NCI-H2029 (cell line): Measurements from ENCODE around the gene CDON.
A peak's percentile ranks its signal among the peaks of the same experiment; 100 is the strongest.
"Not testable (repeated sequence)": the region's sequence is repeated elsewhere in the genome, so short reads cannot be mapped to it uniquely, and the experiment has no call there.

Experiments
- DNase-seq: peaks from one replicate; lab custom pipeline; 2025; lab: John Stamatoyannopoulos, UW

The CDON gene

DNA sequence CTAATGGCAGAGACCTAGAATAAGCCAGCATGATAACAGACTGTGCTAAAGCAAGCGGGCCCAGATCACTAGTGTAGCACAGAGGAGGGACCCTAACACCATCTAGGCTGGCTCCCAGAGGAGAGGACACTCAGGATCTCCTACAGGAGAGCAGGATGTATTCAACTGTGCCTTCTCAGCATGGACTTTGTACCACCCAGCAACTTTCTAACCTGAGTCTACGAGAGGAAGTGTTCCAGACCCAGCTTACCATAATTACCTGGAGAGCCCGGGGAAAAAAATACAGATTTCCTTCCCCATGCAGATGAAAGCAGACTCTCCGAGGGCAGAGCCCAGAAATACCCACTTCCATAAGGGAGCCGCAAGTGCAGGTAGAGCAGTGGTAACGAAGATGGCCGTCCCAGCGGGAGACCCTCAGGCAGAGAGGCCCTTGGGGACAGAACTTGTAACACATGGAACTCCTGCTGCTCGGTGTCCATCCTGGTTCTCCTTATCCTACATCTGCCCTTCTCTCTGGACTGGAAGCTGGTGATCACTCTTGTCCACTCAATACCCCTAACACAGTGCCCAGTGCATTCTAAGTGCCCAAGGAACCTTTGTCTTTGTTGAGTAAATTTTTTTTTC, 138.2 kb downstream of the CDON start:
- no peak for DNase-seq

GRCh38 chr11:125923633-125924032, 139.0 kb downstream of the CDON start:
- no peak for DNase-seq

DNA sequence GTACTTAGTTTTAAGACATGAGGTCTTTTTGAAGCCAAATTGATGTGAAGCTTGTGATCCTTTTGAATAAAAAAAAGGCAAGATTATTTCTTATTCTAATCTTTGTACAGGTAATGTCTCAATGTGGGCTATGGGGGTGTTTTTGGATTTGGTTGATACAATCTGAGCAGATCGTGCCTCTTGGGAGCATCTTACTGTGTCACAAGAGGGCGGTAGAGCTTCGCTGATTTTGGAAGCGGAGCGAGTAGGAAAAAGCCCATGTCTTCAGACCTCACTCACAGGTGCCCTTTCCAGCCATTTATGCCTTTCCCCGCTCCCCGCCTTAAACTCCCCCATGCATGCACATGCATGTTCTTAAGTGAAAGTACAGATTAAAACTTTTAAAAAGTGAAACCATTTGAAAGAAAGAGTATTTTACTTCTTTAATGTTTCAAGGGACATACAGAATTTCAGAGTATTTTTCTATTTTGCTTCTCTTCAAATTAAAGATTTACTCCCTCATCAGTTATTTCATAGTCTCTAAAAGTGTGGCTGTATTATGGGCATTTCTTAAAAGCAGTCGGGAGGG, 139.6 kb downstream of the CDON start:
- peak; percentile 77 for DNase-seq

GRCh38 chr11:125922156-125922555, 140.5 kb downstream of the CDON start:
- no peak for DNase-seq

DNA sequence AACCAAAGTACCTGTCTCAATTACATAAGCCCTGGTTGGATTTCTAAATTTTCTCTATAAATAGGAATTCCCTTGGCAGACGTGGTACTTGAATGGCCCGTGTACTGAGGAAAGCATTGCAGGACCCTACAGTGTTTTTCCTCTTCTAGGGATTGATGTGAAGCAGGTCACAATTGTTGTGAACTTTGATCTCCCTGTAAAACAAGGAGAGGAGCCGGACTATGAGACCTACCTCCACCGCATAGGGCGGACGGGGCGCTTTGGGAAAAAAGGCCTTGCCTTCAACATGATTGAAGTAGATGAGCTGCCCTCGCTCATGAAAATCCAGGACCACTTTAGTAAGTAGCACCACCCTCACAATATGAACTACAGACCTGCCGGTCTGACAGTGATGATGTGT, 141.6 kb downstream of the CDON start:
- no peak for DNase-seq

DNA sequence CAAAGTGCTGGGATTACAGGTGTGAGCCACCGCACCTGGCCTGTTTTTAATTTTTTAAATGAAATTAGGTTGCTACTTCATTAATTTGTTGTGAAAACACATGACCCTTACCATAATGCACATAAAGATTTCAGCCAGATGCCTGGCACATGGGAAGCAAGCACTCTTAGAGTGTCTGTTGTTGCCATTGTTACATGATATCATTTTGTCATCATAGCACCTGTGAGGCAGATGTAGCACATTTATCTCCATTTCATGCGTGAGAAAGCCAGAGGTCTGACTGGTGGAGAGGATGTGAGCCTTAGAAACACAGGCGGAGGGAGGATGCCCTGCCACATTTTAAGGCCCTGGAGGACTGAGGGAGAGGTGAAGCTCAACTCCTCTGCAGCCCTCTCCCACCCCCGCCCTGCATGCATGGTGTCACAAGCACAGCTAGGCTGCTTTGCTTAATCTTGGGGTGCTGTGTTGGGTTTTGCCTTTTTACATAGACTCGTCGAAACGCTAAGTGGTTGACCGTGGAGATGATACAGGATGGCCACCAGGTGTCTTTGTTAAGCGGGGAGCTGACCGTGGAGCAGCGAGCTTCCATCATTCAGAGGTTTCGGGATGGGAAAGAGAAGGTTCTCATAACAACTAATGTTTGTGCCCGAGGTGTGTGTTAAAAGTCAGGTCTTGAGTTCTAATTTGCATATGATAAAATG, 144.4 kb downstream of the CDON start:
- no peak for DNase-seq

GRCh38 chr11:125916683-125917347, 145.9 kb downstream of the CDON start:
- DNase-seq: peak; percentile 59

DNA sequence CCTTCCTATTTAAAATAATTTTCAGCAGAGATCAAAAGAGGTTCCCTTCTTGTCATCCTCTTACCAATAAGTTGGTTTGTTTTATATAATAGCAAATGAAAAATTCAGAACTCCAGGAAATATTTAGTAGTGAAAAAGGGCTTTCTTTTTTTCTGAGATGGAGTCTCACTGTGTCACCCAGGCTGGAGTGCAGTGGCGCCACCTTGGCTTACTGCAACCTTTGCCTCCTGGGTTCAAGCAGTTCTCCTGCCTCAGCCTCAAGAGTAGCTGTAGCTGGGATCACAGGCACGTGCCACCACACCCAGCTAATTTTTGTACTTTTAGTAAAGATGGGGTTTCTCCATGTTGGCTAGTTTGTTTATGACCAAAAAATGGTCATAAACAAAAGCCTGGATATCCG, 148.1 kb downstream of the CDON start:
- not testable (repeated sequence) for DNase-seq

DNA sequence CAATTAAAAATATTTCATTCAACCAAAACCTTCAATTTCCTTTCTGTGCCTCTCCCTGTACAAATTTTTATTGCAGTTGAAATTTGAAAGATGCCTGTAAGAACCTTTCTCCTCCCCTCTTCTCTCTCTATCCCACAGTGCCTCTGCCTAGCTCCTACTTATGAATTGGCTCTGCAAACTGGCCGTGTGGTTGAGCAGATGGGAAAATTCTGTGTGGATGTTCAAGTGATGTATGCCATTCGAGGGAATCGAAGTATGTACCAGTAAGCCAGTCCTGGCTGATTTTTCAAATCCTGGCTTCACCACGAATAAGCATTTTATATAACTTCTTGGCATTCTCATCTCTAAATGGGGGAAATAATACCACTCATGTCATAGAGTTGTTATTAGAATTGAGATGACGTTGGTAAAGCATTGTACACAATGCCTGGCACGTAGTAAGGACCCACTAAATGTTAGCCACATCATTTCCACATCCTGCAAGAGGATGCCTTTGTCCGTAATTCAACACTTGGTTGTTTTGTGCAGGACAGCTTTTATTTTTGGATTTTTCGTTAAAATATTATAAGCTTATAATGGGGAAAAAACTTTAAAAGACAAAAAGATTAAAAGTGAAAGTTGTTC, 152.3 kb downstream of the CDON start:
- DNase-seq: peak; percentile 22
